Endodermal cell (in vitro differentiated cells): ENCODE data around the gene CYP19A1. TPM values are rescaled to one million over a fixed set of nuclear protein-coding genes. Genes with fewer than 3 reads are reported as not detected.

Experiments
- DNase-seq: peaks from one replicate; pipeline ENCODE4 v3.0.0-alpha.2; 2017
- H3K27ac ChIP-seq: 2 replicates; pipeline ENCODE4 v1.5.1; 2013; ENCODE audit warnings: mild to moderate bottlenecking, low read depth, low read length, moderate library complexity
- H3K27me3 ChIP-seq: 2 replicates; pipeline ENCODE4 v1.6.1; 2013; ENCODE audit warnings: mild to moderate bottlenecking, low read length, moderate library complexity; ENCODE audit not compliant: insufficient read depth, control insufficient read depth, poor library complexity, severe bottlenecking
- H3K36me3 ChIP-seq: 2 replicates; pipeline ENCODE4 v1.7.0; 2013; ENCODE audit warnings: mild to moderate bottlenecking, low read length, moderate library complexity; ENCODE audit not compliant: control insufficient read depth, insufficient read depth
- H3K4me1 ChIP-seq: one replicate; pipeline ENCODE4 v1.7.0; 2013; ENCODE audit warnings: low read length; ENCODE audit not compliant: control insufficient read depth, insufficient read depth
- H3K4me3 ChIP-seq: 2 replicates; pipeline ENCODE4 v1.5.1; 2013; ENCODE audit warnings: mild to moderate bottlenecking, low read length, moderate library complexity
- H3K9ac ChIP-seq: 2 replicates; pipeline ENCODE4 v1.6.1; 2013; ENCODE audit warnings: mild to moderate bottlenecking, low read length, moderate library complexity; ENCODE audit not compliant: poor library complexity, severe bottlenecking; ENCODE audit errors: extremely low read depth
- H3K9me3 ChIP-seq: 2 replicates; pipeline ENCODE4 v1.6.1; 2013; ENCODE audit warnings: mild to moderate bottlenecking, low read length, moderate library complexity; ENCODE audit not compliant: control insufficient read depth
- H3K27ac Mint-ChIP-seq: 2 replicates; pipeline ENCODE4 v1.8.0; 2020; ENCODE audit warnings: mixed read lengths
- H3K27me3 Mint-ChIP-seq: 2 replicates; pipeline ENCODE4 v1.8.0; 2021; ENCODE audit warnings: mild to moderate bottlenecking, mixed read lengths; ENCODE audit not compliant: insufficient read depth
- H3K36me3 Mint-ChIP-seq: 2 replicates; pipeline ENCODE4 v1.8.0; 2020; ENCODE audit warnings: low read depth, mixed read lengths
- H3K4me1 Mint-ChIP-seq: 2 replicates; pipeline ENCODE4 v1.8.0; 2020; ENCODE audit warnings: mixed read lengths
- H3K4me3 Mint-ChIP-seq: 2 replicates; pipeline ENCODE4 v1.8.0; 2020; ENCODE audit warnings: mild to moderate bottlenecking, moderate library complexity, mixed read lengths
- H3K9me3 Mint-ChIP-seq: 2 replicates; pipeline ENCODE4 v1.8.0; 2020; ENCODE audit warnings: mild to moderate bottlenecking, mixed read lengths
- whole genome bisulfite sequencing, 2 experiments: methylation state at CpG; one replicate each; pipeline versions ENCODE4 v1.1.5 to v1.1.7; 2013; ENCODE audit warnings: missing lambda C conversion rate in 2 of 2, mixed read lengths in 1 of 2; ENCODE audit not compliant: insufficient coverage in 1 of 2, insufficient read length in 1 of 2; 5-methylcytosine and 5-hydroxymethylcytosine counted together
- total RNA-seq, 2 donors: library from RNA; stranded (reverse); fragmentation: NEBNext Ultra II Directional in 1 of 2; extraction: Animal tissue kit (Norgen Biotek cat#: 25700) in 1 of 2; gene quantifications; 2 replicates in 1 of 2; 3 replicates in 1 of 2; pipeline ENCODE4 v1.2.1, GENCODE V29; 2021
- TF ChIP-seq, protein P1 (sequence below): fragments of 200-600 bp; sonication (generic); conservative IDR thresholded peaks from 2 replicates; pipeline ENCODE4 v1.5.0; 2021; ENCODE audit warnings: antibody characterized with exemption, mild to moderate bottlenecking

The CYP19A1 gene
- total RNA-seq, 2 donors from 2014 or later = not detected

DNA sequence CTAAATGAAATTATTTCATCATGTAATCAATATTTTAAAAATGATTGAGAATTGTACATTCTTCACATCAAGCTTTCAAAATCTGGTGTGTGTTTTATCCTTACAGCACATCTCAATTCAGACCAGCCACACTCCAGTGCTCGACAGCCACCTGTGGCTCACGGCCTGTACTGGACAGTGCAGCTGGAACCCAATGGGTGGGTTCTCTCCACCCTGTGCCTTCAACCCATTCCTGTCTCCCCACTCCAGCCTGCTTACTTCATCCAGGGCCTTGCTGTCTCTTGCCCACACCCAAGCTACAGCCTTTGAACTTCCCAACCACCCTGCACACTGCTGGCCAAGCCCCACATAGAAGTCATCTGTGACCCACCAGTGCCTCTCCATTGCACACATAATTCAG lies 17.6 kb downstream of the CYP19A1 start:
- Histone ChIP-seq H3K4me3 (no peak overlapping the region), H3K27me3 (peaks cover 12% of the 10 kb centered on the region), H3K36me3 (no peaks in the 10 kb centered on the region), H3K9me3 (no peaks in the 10 kb centered on the region), H3K27ac (no peak overlapping the region), H3K4me1 (no peaks in the 10 kb centered on the region), H3K9ac (no peak overlapping the region)
- Mint-ChIP-seq H3K4me3 (no peak overlapping the region), H3K36me3 (no peaks in the 10 kb centered on the region), H3K9me3 (no peaks in the 10 kb centered on the region), H3K4me1 (no peaks in the 10 kb centered on the region), H3K27me3 (peaks cover 6% of the 10 kb centered on the region), H3K27ac (no peak overlapping the region)
- WGBS, 2 experiments = 92 to 96% methylated on average over 2 of the region's 2 CpGs
- TF ChIP-seq, protein P1, sequence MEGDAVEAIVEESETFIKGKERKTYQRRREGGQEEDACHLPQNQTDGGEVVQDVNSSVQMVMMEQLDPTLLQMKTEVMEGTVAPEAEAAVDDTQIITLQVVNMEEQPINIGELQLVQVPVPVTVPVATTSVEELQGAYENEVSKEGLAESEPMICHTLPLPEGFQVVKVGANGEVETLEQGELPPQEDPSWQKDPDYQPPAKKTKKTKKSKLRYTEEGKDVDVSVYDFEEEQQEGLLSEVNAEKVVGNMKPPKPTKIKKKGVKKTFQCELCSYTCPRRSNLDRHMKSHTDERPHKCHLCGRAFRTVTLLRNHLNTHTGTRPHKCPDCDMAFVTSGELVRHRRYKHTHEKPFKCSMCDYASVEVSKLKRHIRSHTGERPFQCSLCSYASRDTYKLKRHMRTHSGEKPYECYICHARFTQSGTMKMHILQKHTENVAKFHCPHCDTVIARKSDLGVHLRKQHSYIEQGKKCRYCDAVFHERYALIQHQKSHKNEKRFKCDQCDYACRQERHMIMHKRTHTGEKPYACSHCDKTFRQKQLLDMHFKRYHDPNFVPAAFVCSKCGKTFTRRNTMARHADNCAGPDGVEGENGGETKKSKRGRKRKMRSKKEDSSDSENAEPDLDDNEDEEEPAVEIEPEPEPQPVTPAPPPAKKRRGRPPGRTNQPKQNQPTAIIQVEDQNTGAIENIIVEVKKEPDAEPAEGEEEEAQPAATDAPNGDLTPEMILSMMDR = no peak
- no peak for DNase-seq

DNA sequence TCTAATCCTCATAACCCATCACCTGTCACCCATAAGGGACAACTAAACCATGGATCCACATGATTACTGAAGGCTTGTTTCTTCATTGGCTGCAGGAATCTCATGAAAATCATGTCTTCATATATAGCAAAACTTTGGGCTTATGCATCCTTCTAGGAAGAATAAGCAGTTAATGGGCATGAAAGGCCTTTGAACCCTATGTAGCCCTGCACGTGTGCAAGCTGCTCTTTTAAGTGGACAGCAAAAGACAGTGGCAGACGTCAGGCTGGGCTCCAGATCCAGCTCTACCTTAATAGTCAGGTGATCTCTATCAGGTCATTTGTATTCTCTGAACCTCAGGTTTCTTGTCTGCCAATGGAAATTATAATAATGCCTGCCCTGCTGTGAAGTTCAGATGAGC lies 18.9 kb downstream of the CYP19A1 start:
- no peak for DNase-seq
- peaks cover 6% of the 10 kb centered on the region for H3K27me3 Mint-ChIP-seq
- Histone ChIP-seq H3K36me3 (no peaks in the 10 kb centered on the region), H3K9me3 (no peaks in the 10 kb centered on the region), H3K27ac (no peak overlapping the region), H3K4me3 (no peak overlapping the region), H3K4me1 (peaks cover under 1% of the 10 kb centered on the region), H3K9ac (no peak overlapping the region), H3K27me3 (peaks cover 17% of the 10 kb centered on the region)
- no peak overlapping the region for H3K27ac Mint-ChIP-seq
- peaks cover 7% of the 10 kb centered on the region for H3K4me1 Mint-ChIP-seq
- no peaks in the 10 kb centered on the region for H3K36me3 Mint-ChIP-seq
- H3K4me3 Mint-ChIP-seq = no peak overlapping the region
- WGBS, 2 experiments = 78 to 86% methylated on average over 2 of the region's 2 CpGs
- TF ChIP-seq, protein P1 = no peak
- H3K9me3 Mint-ChIP-seq = no peaks in the 10 kb centered on the region

DNA sequence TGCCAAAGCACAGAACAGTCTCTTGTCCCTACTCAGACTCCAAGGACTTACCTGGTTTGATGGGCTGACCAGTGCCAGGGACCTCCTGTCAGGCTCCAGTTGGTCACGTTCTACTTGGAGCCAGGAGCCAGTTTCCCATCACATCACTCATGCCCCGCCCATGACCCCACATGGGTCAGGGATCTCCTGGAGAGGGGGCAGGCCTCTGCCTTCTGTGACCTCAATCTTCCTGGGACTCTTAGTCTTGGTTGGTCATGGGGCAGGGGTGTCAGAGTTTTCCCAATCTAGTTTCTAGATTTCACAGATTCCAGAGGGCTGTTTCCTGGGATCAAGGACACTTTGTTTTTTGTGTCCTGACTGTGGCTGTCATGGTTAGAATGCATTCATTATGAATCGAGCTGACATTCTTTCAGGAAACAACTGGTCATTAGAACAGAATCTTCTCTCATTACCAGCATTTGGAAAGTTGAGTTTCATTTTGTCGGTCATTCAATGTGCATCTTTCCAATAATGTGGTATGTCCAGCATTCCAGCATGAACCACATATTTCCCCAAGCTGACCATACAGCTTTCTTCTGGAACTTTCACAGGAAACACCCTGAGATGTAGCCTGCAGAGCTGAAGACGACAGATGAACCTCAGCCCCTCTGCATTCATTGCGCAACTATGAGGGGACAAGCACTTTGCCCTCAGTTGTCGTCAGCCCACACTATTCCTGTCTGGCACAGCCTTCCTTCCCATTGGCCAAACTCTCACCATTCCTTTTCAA lies 19.8 kb downstream of the CYP19A1 start:
- H3K27ac Mint-ChIP-seq = no peak overlapping the region
- H3K27me3 Mint-ChIP-seq = peaks cover 5% of the 10 kb centered on the region
- Histone ChIP-seq H3K9me3 (no peaks in the 10 kb centered on the region), H3K4me3 (no peak overlapping the region), H3K9ac (no peak overlapping the region), H3K27me3 (peaks cover 17% of the 10 kb centered on the region), H3K36me3 (no peaks in the 10 kb centered on the region), H3K27ac (no peak overlapping the region), H3K4me1 (peaks cover 4% of the 10 kb centered on the region)
- WGBS, 2 experiments = 91 to 92% methylated on average over 6 to 7 of the region's 7 CpGs
- H3K9me3 Mint-ChIP-seq = no peaks in the 10 kb centered on the region
- H3K4me1 Mint-ChIP-seq = peaks cover 8% of the 10 kb centered on the region
- no peaks in the 10 kb centered on the region for H3K36me3 Mint-ChIP-seq
- TF ChIP-seq, protein P1 = no peak
- H3K4me3 Mint-ChIP-seq = no peak overlapping the region
- no peak for DNase-seq
